DND-41 (cell line): ENCODE measurements around the gene RCBTB2.

ENCODE experiments used
- CTCF ChIP-seq: IDR thresholded peaks from 2 replicates; pipeline ENCODE4 v1.5.1; 2012; ENCODE audit warnings: borderline replicate concordance, low read length, moderate library complexity, mild to moderate bottlenecking; ENCODE audit not compliant: poor library complexity, severe bottlenecking; ENCODE audit errors: extremely low read depth
- EZH2 ChIP-seq: IDR thresholded peaks from 3 replicates; pipeline ENCODE4 v1.6.1; 2012; ENCODE audit warnings: borderline replicate concordance, low read depth, mild to moderate bottlenecking, moderate library complexity, low read length, inconsistent platforms; ENCODE audit not compliant: severe bottlenecking

- TF ChIP-seq CTCF, result no peak
- no peak for TF ChIP-seq EZH2
Observed at GRCh38 chr13:48574041-48574796, 41.3 kb upstream of the RCBTB2 start.
